CD8-positive, alpha-beta memory T cell (primary cell): ENCODE results near the gene WIZ. TPM values are rescaled to one million over a fixed set of nuclear protein-coding genes. Genes with fewer than 3 reads are reported as not detected.

Experiments used
- CTCF ChIA-PET: fragments of 350-600 bp; sonication (Branson Sonifier 250); formaldehyde crosslinking; loops from one replicate; lab custom pipeline; 2021; ENCODE audit warnings: antibody characterized with exemption; lab: Charles Lee
- POLR2A ChIA-PET: fragments of 350-600 bp; sonication (Branson Sonifier 250); formaldehyde crosslinking; loops from one replicate; lab custom pipeline; 2021; ENCODE audit warnings: antibody characterized with exemption; lab: Charles Lee
- DNase-seq, 5 donors: peaks; one replicate each; pipeline versions ENCODE4 v3.0.0 to v3.0.0-alpha.2; 2020 to 2022; ENCODE audit warnings: mixed read lengths in 1 of 5
- H3K27ac ChIP-seq: one replicate; pipeline ENCODE4 v1.7.0; 2013; ENCODE audit warnings: low read depth, mild to moderate bottlenecking, low read length, moderate library complexity
- H3K27me3 ChIP-seq: 2 replicates; pipeline ENCODE4 v1.7.0; 2013; ENCODE audit warnings: low read length, mild to moderate bottlenecking; ENCODE audit not compliant: insufficient read depth, poor library complexity, severe bottlenecking
- H3K36me3 ChIP-seq: 2 replicates; pipeline ENCODE4 v1.7.0; 2013; ENCODE audit warnings: mild to moderate bottlenecking, low read length, moderate library complexity; ENCODE audit not compliant: insufficient read depth
- H3K4me1 ChIP-seq: 2 replicates; pipeline ENCODE4 v1.7.0; 2013; ENCODE audit warnings: mild to moderate bottlenecking, low read length, moderate library complexity; ENCODE audit not compliant: insufficient read depth
- H3K4me3 ChIP-seq: 2 replicates; pipeline ENCODE4 v1.7.0; 2013; ENCODE audit warnings: mild to moderate bottlenecking, low read length
- H3K9me3 ChIP-seq: 2 replicates; pipeline ENCODE4 v1.7.0; 2013; ENCODE audit warnings: mild to moderate bottlenecking, low read length
- H3K27ac Mint-ChIP-seq, 8 donors: one replicate each; pipeline ENCODE4 v1.8.0; 2020 to 2021; ENCODE audit warnings: mixed read lengths in 8 of 8, mild to moderate bottlenecking in 6 of 8, inconsistent platforms in 3 of 8, moderate library complexity in 3 of 8
- H3K27me3 Mint-ChIP-seq, 2 donors: one replicate each; pipeline ENCODE4 v1.8.0; 2020 to 2021; ENCODE audit warnings: mixed read lengths in 2 of 2, mild to moderate bottlenecking in 1 of 2, moderate library complexity in 1 of 2
- H3K36me3 Mint-ChIP-seq, 3 donors: one replicate each; pipeline ENCODE4 v1.8.0; 2020 to 2021; ENCODE audit warnings: mixed read lengths in 3 of 3, inconsistent platforms in 1 of 3, mild to moderate bottlenecking in 1 of 3
- H3K4me1 Mint-ChIP-seq, 3 donors: one replicate each; pipeline ENCODE4 v1.8.0; 2020 to 2021; ENCODE audit warnings: mixed read lengths in 3 of 3, inconsistent platforms in 1 of 3, mild to moderate bottlenecking in 1 of 3
- H3K4me3 Mint-ChIP-seq, 7 donors: one replicate each; pipeline ENCODE4 v1.8.0; 2020 to 2021; ENCODE audit warnings: mixed read lengths in 7 of 7, mild to moderate bottlenecking in 6 of 7, moderate library complexity in 4 of 7, inconsistent platforms in 2 of 7
- H3K9me3 Mint-ChIP-seq, 5 donors: one replicate each; pipeline ENCODE4 v1.8.0; 2020 to 2022; ENCODE audit warnings: mixed read lengths in 5 of 5, mild to moderate bottlenecking in 3 of 5, moderate library complexity in 2 of 5, inconsistent platforms in 1 of 5
- polyA plus RNA-seq: library from polyadenylated mRNA; unstranded; fragments of 300-500 nt; fragmentation: Illumina TruSeq; gene quantifications from one replicate; pipeline ENCODE4 v1.2.3, GENCODE V29; 2021
- total RNA-seq, 2 experiments: library from RNA; stranded (reverse); gene quantifications; one replicate each; pipeline ENCODE4 v1.2.3, GENCODE V29; 2021

The WIZ gene
- total and polyA plus RNA-seq, 3 experiments from 2014 or later = 1.8 to 31.2 (median 28.9) TPM

- Mint-ChIP-seq H3K9me3 (no peaks in the 10 kb centered on the region), H3K36me3 (peaks cover 13 to 67% (median 15%) of the 10 kb centered on the region in 3 donors), H3K27me3 (peaks cover 0 to 5% of the 10 kb centered on the region in 2 donors), H3K4me1 (peaks cover 23 to 39% (median 28%) of the 10 kb centered on the region in 3 donors), H3K27ac (peak overlapping the region; percentile 13 to 92 (median 77)), H3K4me3 (peak overlapping the region in 1 of 7 donors; percentile 74)
- H3K9me3 ChIP-seq = no peaks in the 10 kb centered on the region
- POLR2A ChIA-PET = interaction anchor here (0.9 kb wide), 1 partner anchor 9 kb away, joined by 7 read pairs; no protein-coding TSS in a partner anchor
- CTCF ChIA-PET = interaction anchor here (1.1 to 4.3 kb wide), 3 partner anchors 8 to 35 kb away, joined by 4 to 23 read pairs (median 9); partner anchors contain the start of gene AKAP8L
- no peaks in the 10 kb centered on the region for H3K27me3 ChIP-seq
- no peak overlapping the region for H3K27ac ChIP-seq
- no peak overlapping the region for H3K4me3 ChIP-seq
- H3K36me3 ChIP-seq = peaks cover 38% of the 10 kb centered on the region
- peaks cover 12% of the 10 kb centered on the region for H3K4me1 ChIP-seq
- no peak for DNase-seq
Observed at GRCh38 chr19:15453906-15454860, 4.4 kb upstream of the WIZ start.

GRCh38 chr19:15453091-15453578 is 3.4 kb upstream of the WIZ start:
- no peak overlapping the region for H3K27ac ChIP-seq
- H3K4me3 ChIP-seq = no peak overlapping the region
- no peaks in the 10 kb centered on the region for H3K27me3 ChIP-seq
- Mint-ChIP-seq H3K27ac (peak overlapping the region in 1 of 8 donors; percentile 78), H3K9me3 (no peaks in the 10 kb centered on the region), H3K27me3 (peaks cover 0 to 5% of the 10 kb centered on the region in 2 donors), H3K4me3 (no peak overlapping the region), H3K4me1 (peaks cover 30 to 47% (median 34%) of the 10 kb centered on the region in 3 donors), H3K36me3 (peaks cover 13 to 65% (median 15%) of the 10 kb centered on the region in 3 donors)
- H3K9me3 ChIP-seq = no peaks in the 10 kb centered on the region
- H3K36me3 ChIP-seq = peaks cover 35% of the 10 kb centered on the region
- H3K4me1 ChIP-seq = peaks cover 12% of the 10 kb centered on the region
- DNase-seq = no peak
- ChIA-PET POLR2A (interaction anchor here (0.7 to 1.8 kb wide), 3 partner anchors 11 to 1889 kb away, joined by 3 to 7 read pairs (median 4); no protein-coding TSS in a partner anchor), CTCF (interaction anchor here (4.3 kb wide), 1 partner anchor 9 kb away, joined by 23 read pairs; no protein-coding TSS in a partner anchor)

DNA sequence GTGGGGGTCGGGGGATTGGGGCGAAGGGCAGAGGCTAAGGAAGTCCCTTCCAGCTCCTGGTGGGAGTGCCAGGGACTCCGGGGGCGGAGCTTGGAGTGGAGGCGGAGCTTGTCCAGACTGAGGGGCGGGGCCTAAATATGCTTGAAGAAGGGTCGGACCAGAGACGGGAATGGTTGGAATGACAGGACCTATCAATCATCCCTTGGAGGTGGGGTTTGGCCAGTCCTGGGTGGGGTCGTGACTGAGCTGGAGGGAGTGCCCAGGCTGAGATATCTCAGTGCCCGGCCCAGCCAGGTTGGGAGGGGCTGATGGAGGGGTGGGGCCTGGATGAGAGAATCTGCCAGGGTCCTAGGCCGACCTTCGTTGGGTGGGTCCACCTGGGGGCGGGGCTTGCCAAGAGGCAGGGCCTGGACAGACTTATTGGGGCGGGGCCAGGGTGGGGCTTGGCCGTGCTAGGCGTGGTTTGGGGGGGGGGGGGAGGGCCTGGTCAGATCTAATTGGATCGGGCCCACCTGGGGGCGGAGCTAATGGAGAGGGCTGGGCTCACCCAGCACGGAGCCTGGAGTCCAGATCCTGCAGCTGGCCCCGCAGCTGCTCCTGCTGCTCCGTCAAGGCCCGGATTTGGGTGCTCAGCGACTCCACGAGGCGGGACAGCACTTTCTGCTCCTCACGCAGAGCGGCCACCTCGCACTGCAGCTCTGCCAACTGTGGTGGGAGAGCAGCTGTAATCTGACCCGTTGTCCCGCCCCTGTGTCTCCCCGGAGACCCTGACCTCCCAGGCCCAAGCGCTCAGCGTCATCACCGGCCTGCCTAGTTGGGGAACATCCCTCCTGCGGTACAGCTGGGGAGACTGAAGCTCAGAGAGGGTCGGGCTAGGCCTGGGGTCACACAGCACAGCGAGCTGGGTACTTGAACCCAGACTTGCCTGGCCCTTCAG is 2.6 kb upstream of the WIZ start:
- POLR2A ChIA-PET = interaction anchor here (0.5 to 1.8 kb wide), 6 partner anchors 8 to 361 kb away, joined by 3 to 7 read pairs (median 4); partner anchors contain the start of gene AKAP8L
- H3K27me3 ChIP-seq = no peaks in the 10 kb centered on the region
- peak overlapping the region in 5 of 8 donors; percentile 29 to 88 (median 58) for H3K27ac Mint-ChIP-seq
- no peaks in the 10 kb centered on the region for H3K9me3 ChIP-seq
- no peaks in the 10 kb centered on the region for H3K9me3 Mint-ChIP-seq
- peaks cover 29% of the 10 kb centered on the region for H3K36me3 ChIP-seq
- H3K4me1 Mint-ChIP-seq = peaks cover 28 to 47% (median 34%) of the 10 kb centered on the region in 3 donors
- H3K4me3 ChIP-seq = no peak overlapping the region
- H3K27ac ChIP-seq = no peak overlapping the region
- H3K4me1 ChIP-seq = peaks cover 12% of the 10 kb centered on the region
- CTCF ChIA-PET = interaction anchor here (0.9 to 4.3 kb wide), 3 partner anchors 10 to 103 kb away, joined by 4 to 23 read pairs (median 20); partner anchors contain the start of gene AKAP8L
- peaks cover 0 to 7% of the 10 kb centered on the region in 2 donors for H3K27me3 Mint-ChIP-seq
- H3K36me3 Mint-ChIP-seq = peaks cover 13 to 60% (median 13%) of the 10 kb centered on the region in 3 donors
- H3K4me3 Mint-ChIP-seq = peak overlapping the region in 2 of 7 donors; percentile 45 to 56
- DNase-seq = peak in 1 of 5 donors; percentile 34

DNA sequence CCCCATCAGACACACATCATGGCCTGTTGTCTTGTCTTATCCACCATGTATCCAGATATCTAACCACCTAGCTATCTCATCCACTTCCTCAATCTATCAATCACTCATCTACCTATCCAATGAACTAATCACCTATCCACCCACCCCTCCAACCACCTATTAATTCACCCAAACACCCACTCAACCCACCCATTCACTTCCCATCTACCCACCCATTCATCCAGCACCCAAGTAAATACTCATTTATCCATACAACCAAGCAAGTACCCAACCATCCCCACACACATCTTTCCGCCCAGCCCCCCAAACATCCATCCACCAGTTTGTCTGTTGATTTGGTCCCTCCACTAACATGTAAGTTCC is 753 bp upstream of the WIZ start:
- no peaks in the 10 kb centered on the region for H3K9me3 Mint-ChIP-seq
- Histone ChIP-seq H3K4me3 (peak overlapping the region; percentile 23), H3K36me3 (peaks cover 29% of the 10 kb centered on the region), H3K27ac (peak overlapping the region; percentile 27), H3K9me3 (no peaks in the 10 kb centered on the region), H3K27me3 (no peaks in the 10 kb centered on the region), H3K4me1 (peaks cover 12% of the 10 kb centered on the region)
- POLR2A ChIA-PET = interaction anchor here (0.5 to 1.7 kb wide), 3 partner anchors 13 to 63 kb away, joined by 3 to 7 read pairs (median 6); partner anchors contain the start of gene AKAP8L
- peaks cover 0 to 8% of the 10 kb centered on the region in 2 donors for H3K27me3 Mint-ChIP-seq
- CTCF ChIA-PET = interaction anchor here (0.6 to 4.3 kb wide), 4 partner anchors 8 to 105 kb away, joined by 3 to 23 read pairs (median 12); partner anchors contain the start of gene AKAP8L
- H3K4me3 Mint-ChIP-seq = peak overlapping the region; percentile 69 to 94 (median 82)
- peaks cover 13 to 49% (median 15%) of the 10 kb centered on the region in 3 donors for H3K36me3 Mint-ChIP-seq
- H3K27ac Mint-ChIP-seq = peak overlapping the region; percentile 88 to 98 (median 96)
- peaks cover 31 to 42% (median 34%) of the 10 kb centered on the region in 3 donors for H3K4me1 Mint-ChIP-seq
- no peak for DNase-seq

DNA sequence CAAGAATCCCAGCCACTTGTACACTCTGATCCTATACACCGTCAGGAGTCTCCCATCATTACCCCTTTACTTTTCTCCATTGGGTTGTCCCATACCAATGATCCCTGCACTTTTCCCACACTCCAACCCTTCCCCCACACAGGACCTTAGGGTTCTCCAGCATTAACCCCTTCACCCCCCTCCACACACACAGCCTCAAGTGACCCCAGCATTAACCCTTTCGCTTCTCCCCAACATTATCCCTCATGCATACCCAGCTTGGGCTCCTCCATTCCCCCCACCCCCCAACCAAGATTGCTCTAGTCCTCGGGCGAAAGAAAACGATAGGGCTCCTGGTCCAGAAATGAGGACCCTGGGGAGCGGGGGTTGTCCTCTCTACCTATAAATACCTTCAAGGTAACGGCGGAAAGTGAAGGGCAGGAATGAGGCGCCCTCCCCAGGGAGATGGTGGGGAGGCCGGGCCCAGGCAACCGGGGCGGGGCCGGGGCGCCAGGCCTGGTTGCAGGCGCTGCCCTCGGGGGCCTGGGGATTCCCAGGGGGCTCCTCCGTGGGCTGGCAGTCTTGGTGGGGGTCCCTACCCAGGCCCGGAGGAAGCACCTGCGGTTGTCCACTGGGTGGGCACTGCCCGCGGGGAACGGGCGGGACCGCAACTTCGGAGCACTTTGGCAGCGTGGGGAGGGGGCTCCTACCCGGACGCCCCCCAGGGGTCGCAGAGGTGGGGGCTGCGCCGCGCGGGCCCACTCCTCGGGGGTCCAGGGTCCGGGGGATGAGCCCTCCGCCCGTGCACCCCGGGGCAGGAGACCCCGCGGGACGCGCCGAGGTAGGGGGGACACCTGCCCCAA is 757 bp downstream of the WIZ start:
- Mint-ChIP-seq H3K36me3 (peaks cover 7 to 34% (median 7%) of the 10 kb centered on the region in 3 donors), H3K27me3 (peaks cover 0 to 8% of the 10 kb centered on the region in 2 donors), H3K4me3 (peak overlapping the region; percentile 69 to 92 (median 75)), H3K4me1 (peaks cover 25 to 31% (median 26%) of the 10 kb centered on the region in 3 donors), H3K27ac (peak overlapping the region; percentile 69 to 96 (median 86)), H3K9me3 (no peaks in the 10 kb centered on the region)
- Histone ChIP-seq H3K27me3 (no peaks in the 10 kb centered on the region), H3K27ac (no peak overlapping the region), H3K36me3 (peaks cover 16% of the 10 kb centered on the region), H3K4me1 (peaks cover 4% of the 10 kb centered on the region), H3K9me3 (no peaks in the 10 kb centered on the region), H3K4me3 (no peak overlapping the region)
- POLR2A ChIA-PET = interaction anchor here (1.7 kb wide), 1 partner anchor 30 kb away, joined by 6 read pairs; the partner anchor contains the start of gene AKAP8L
- CTCF ChIA-PET = interaction anchor here (4.1 kb wide), 1 partner anchor 30 kb away, joined by 20 read pairs; the partner anchor contains the start of gene AKAP8L
- DNase-seq = no peak

- ChIA-PET POLR2A (no interaction called here), CTCF (interaction anchor here (1.0 to 4.1 kb wide), 3 partner anchors 29 to 107 kb away, joined by 3 to 20 read pairs (median 4); partner anchors contain the start of gene AKAP8L)
- Histone ChIP-seq H3K36me3 (peaks cover 13% of the 10 kb centered on the region), H3K9me3 (no peaks in the 10 kb centered on the region), H3K27ac (no peak overlapping the region), H3K4me3 (no peak overlapping the region), H3K27me3 (no peaks in the 10 kb centered on the region), H3K4me1 (peaks cover 4% of the 10 kb centered on the region)
- Mint-ChIP-seq H3K27me3 (peaks cover 0 to 8% of the 10 kb centered on the region in 2 donors), H3K36me3 (peaks cover 0 to 27% (median 4%) of the 10 kb centered on the region in 3 donors), H3K9me3 (no peaks in the 10 kb centered on the region), H3K4me1 (peaks cover 20 to 24% (median 23%) of the 10 kb centered on the region in 3 donors), H3K27ac (peak overlapping the region; percentile 69 to 96 (median 86)), H3K4me3 (peak overlapping the region; percentile 69 to 92 (median 75))
- no peak for DNase-seq
Observed at GRCh38 chr19:15448044-15448777, 1.5 kb downstream of the WIZ start.
